Hepatocyte (in vitro differentiated cells): ENCODE measurements around the gene TMEM108. TPM values are rescaled to one million over a fixed set of nuclear protein-coding genes. Genes with fewer than 3 reads are reported as not detected.

ENCODE experiments used
- DNase-seq: peaks from one replicate; pipeline ENCODE4 v3.0.0-alpha.2; 2016; ENCODE audit warnings: low spot score
- H2AFZ ChIP-seq: fragments of 200-600 bp; sonication (generic); 2 replicates; pipeline ENCODE4 v1.6.0; 2016; ENCODE audit warnings: antibody characterized with exemption, mild to moderate bottlenecking
- H3K27ac ChIP-seq: fragments of 200-600 bp; sonication (generic); 2 replicates; pipeline ENCODE4 v1.5.1; 2016; ENCODE audit warnings: mild to moderate bottlenecking
- H3K27me3 ChIP-seq: fragments of 200-600 bp; sonication (generic); 2 replicates; pipeline ENCODE4 v1.6.1; 2016
- H3K36me3 ChIP-seq: fragments of 200-600 bp; sonication (generic); replicated peaks from 2 replicates; pipeline ENCODE4 v1.5.1; 2016; ENCODE audit warnings: low read depth; ENCODE audit not compliant: insufficient read depth
- H3K4me1 ChIP-seq: fragments of 200-600 bp; sonication (generic); 2 replicates; pipeline ENCODE4 v1.5.1; 2016; ENCODE audit warnings: mild to moderate bottlenecking, moderate library complexity; ENCODE audit not compliant: insufficient read depth
- H3K4me2 ChIP-seq: fragments of 200-600 bp; sonication (generic); 2 replicates; pipeline ENCODE4 v1.6.0; 2016
- H3K4me3 ChIP-seq: fragments of 200-600 bp; sonication (generic); 2 replicates; pipeline ENCODE4 v1.5.1; 2016; ENCODE audit warnings: mild to moderate bottlenecking
- H3K79me2 ChIP-seq: fragments of 200-600 bp; sonication (generic); 2 replicates; pipeline ENCODE4 v1.6.0; 2017; ENCODE audit warnings: mild to moderate bottlenecking
- H3K9me2 ChIP-seq: fragments of 200-600 bp; sonication (generic); replicated peaks from 2 replicates; pipeline ENCODE4 v1.6.0; 2017; ENCODE audit warnings: mild to moderate bottlenecking; ENCODE audit not compliant: insufficient read depth
- H3K9me3 ChIP-seq: fragments of 200-600 bp; sonication (generic); 2 replicates; pipeline ENCODE4 v1.5.1; 2016; ENCODE audit warnings: low read depth, mild to moderate bottlenecking
- H4K20me1 ChIP-seq: fragments of 200-600 bp; sonication (generic); 2 replicates; pipeline ENCODE4 v1.6.0; 2016; ENCODE audit warnings: mild to moderate bottlenecking; ENCODE audit not compliant: insufficient read depth, poor library complexity, severe bottlenecking
- EZH2 ChIP-seq: fragments of 200-600 bp; sonication (generic); IDR thresholded peaks from 2 replicates; pipeline ENCODE4 v1.6.1; 2016; ENCODE audit warnings: antibody characterized with exemption, mild to moderate bottlenecking, borderline replicate concordance
- EZH2phosphoT487 ChIP-seq: fragments of 200-600 bp; sonication (generic); IDR thresholded peaks from one replicate; pipeline ENCODE4 v1.6.1; 2018; ENCODE audit warnings: antibody characterized with exemption, mild to moderate bottlenecking, low read depth, moderate library complexity; ENCODE audit not compliant: unreplicated experiment, severe bottlenecking
- WGBS: methylation state at CpG from one replicate; pipeline ENCODE4 v1.1.6; 2016; ENCODE audit warnings: low lambda C conversion rate; ENCODE audit errors: missing lambda C conversion rate; 5-methylcytosine and 5-hydroxymethylcytosine counted together
- polyA plus RNA-seq: library from polyadenylated mRNA; unstranded; fragments of >200 nt; fragmentation: Nextera tagmentation; extraction: Ambion mirVana; gene quantifications from 2 replicates; pipeline ENCODE4 v1.2.1, GENCODE V29; 2016
- total RNA-seq: library from RNA; depleted of rRNA; stranded (reverse); fragments of >200 nt; gene quantifications from 2 replicates; pipeline ENCODE4 v1.2.3, GENCODE V29; 2014
- TF ChIP-seq, protein P1 (sequence below): fragments of 200-600 bp; sonication (generic); IDR thresholded peaks from 2 replicates; pipeline ENCODE4 v1.5.1; 2016; ENCODE audit warnings: antibody characterized with exemption, mild to moderate bottlenecking; ENCODE audit not compliant: poor library complexity

TMEM108 gene
- total and polyA plus RNA-seq, 2 experiments from 2014 or later: 0.53 to 6.5 TPM

DNA sequence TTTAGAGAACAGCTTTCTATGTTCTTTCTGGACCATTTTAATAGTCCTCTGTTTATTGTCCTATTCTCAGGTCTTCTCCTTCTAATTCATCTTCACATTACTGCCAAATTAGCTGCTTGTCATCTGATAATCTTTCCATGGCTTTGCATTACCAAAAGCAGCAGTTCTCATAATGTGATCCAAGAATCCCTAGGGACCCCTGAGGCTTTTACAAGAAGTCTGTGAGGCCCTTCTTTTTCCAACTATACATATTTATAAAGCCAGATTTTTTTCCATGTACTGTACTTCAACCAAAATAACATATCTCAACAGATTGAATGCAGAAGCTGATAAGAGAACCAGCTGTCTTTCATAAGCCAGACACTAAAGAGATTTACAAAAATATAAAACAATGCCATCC is 199.2 kb downstream of the TMEM108 start:
- TF ChIP-seq, protein P1, sequence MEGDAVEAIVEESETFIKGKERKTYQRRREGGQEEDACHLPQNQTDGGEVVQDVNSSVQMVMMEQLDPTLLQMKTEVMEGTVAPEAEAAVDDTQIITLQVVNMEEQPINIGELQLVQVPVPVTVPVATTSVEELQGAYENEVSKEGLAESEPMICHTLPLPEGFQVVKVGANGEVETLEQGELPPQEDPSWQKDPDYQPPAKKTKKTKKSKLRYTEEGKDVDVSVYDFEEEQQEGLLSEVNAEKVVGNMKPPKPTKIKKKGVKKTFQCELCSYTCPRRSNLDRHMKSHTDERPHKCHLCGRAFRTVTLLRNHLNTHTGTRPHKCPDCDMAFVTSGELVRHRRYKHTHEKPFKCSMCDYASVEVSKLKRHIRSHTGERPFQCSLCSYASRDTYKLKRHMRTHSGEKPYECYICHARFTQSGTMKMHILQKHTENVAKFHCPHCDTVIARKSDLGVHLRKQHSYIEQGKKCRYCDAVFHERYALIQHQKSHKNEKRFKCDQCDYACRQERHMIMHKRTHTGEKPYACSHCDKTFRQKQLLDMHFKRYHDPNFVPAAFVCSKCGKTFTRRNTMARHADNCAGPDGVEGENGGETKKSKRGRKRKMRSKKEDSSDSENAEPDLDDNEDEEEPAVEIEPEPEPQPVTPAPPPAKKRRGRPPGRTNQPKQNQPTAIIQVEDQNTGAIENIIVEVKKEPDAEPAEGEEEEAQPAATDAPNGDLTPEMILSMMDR: no peak
- TF ChIP-seq EZH2: no peak
- no peak for TF ChIP-seq EZH2phosphoT487
- H3K27ac ChIP-seq: no peak overlapping the region
- no peaks in the 10 kb centered on the region for H3K9me3 ChIP-seq
- no peaks in the 10 kb centered on the region for H3K36me3 ChIP-seq
- H3K9me2 ChIP-seq: no peaks in the 10 kb centered on the region
- H2AFZ ChIP-seq: no peak overlapping the region
- no peak overlapping the region for H3K4me2 ChIP-seq
- H3K27me3 ChIP-seq: no peaks in the 10 kb centered on the region
- H3K4me1 ChIP-seq: no peaks in the 10 kb centered on the region
- no peak for DNase-seq
- no peaks in the 10 kb centered on the region for H3K79me2 ChIP-seq
- H3K4me3 ChIP-seq: no peak overlapping the region
- H4K20me1 ChIP-seq: no peaks in the 10 kb centered on the region

DNA sequence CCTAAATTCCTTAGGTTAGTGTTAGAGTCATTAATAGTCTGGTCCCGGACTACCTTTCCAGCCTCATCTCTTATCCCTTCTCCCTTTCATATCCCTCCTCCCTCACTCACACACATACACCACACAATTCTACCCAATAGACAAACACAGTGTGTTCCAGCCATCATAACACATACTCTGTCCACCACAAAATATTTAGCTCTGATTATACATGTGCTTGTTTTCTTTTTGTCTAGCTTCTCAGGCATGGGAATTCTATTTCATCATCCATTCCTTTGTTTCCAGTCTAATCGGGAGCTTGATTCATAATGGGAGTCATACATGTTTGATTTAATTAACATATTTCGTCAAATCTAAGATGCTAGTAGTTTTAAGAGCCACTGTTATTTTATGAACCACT is 199.8 kb downstream of the TMEM108 start:
- no peak for DNase-seq
- H2AFZ ChIP-seq: no peak overlapping the region
- no peaks in the 10 kb centered on the region for H4K20me1 ChIP-seq
- H3K4me2 ChIP-seq: no peak overlapping the region
- H3K27ac ChIP-seq: no peak overlapping the region
- TF ChIP-seq EZH2phosphoT487 (no peak), EZH2 (no peak)
- TF ChIP-seq, protein P1: no peak
- no peak overlapping the region for H3K4me3 ChIP-seq
- H3K9me2 ChIP-seq: no peaks in the 10 kb centered on the region
- WGBS: 80% methylated on average over 3 of the region's 3 CpGs
- H3K36me3 ChIP-seq: no peaks in the 10 kb centered on the region
- H3K9me3 ChIP-seq: no peaks in the 10 kb centered on the region
- H3K79me2 ChIP-seq: no peaks in the 10 kb centered on the region
- H3K27me3 ChIP-seq: no peaks in the 10 kb centered on the region
- no peaks in the 10 kb centered on the region for H3K4me1 ChIP-seq

DNA sequence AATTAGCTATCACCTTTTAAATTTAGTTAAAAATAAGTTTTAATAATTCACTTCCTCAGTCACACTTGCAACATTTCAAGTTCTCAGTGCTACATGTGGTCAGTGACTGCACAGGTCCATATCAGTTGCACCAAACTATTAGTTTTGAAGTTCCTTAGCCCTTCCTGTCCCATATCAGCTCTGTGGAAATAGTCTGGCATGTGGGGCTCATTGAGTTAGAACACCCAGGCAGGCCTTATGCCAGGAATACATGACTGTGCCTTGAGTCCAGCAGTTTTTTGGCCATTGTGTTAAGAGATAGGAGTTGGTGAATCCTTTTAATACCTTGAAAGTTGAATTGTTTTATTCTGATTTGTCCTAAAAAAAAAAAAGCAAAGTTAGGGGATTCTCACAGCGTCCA is 207.9 kb downstream of the TMEM108 start:
- H3K27me3 ChIP-seq: no peaks in the 10 kb centered on the region
- H3K9me3 ChIP-seq: no peaks in the 10 kb centered on the region
- no peak overlapping the region for H3K4me3 ChIP-seq
- TF ChIP-seq, protein P1: no peak
- TF ChIP-seq EZH2 (no peak), EZH2phosphoT487 (no peak)
- H3K4me1 ChIP-seq: no peaks in the 10 kb centered on the region
- H3K27ac ChIP-seq: no peak overlapping the region
- DNase-seq: no peak
- H3K36me3 ChIP-seq: no peaks in the 10 kb centered on the region
- no peaks in the 10 kb centered on the region for H3K79me2 ChIP-seq
- H2AFZ ChIP-seq: no peak overlapping the region
- no peak overlapping the region for H3K4me2 ChIP-seq
- H3K9me2 ChIP-seq: no peaks in the 10 kb centered on the region
- H4K20me1 ChIP-seq: no peaks in the 10 kb centered on the region
- 100% methylated on average over 1 of the region's 1 CpG for WGBS

DNA sequence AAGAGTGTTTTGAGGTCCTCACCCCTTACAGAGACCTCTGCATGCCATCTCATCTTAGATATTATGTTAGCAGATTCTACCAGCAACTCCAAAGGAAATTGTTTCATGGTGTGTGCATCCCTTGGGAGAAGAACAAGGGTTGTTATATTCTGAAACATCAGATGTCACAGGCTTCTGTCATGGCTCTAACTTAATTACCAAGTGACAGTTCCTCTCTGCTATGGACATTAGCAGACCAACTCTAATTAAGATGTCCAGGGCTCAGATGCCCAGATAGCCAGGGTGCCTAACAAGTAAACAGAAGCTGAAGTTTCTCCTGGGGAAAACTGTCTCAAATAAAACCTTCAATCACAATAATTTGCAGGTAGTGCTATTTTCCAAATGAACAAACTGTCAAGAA is 208.6 kb downstream of the TMEM108 start:
- no peaks in the 10 kb centered on the region for H3K36me3 ChIP-seq

More for the DNA sequence above, 208.6 kb downstream of the TMEM108 start:
- no peak overlapping the region for H2AFZ ChIP-seq
- TF ChIP-seq EZH2 (no peak), EZH2phosphoT487 (no peak)
- TF ChIP-seq, protein P1: no peak
- no peaks in the 10 kb centered on the region for H3K79me2 ChIP-seq
- no peaks in the 10 kb centered on the region for H3K27me3 ChIP-seq
- no peak overlapping the region for H3K27ac ChIP-seq
- no peaks in the 10 kb centered on the region for H3K4me1 ChIP-seq
- H3K4me3 ChIP-seq: no peak overlapping the region
- H3K9me3 ChIP-seq: no peaks in the 10 kb centered on the region
- no peak overlapping the region for H3K4me2 ChIP-seq
- DNase-seq: no peak
- H3K9me2 ChIP-seq: no peaks in the 10 kb centered on the region
- H4K20me1 ChIP-seq: no peaks in the 10 kb centered on the region
